Esophagus muscularis mucosa (tissue), 4 donors: ENCODE data around the gene AUTS2. TPM values are rescaled to one million over a fixed set of nuclear protein-coding genes. Genes with fewer than 3 reads are reported as not detected.

Experiments
- DNase-seq: peaks from one replicate; pipeline ENCODE4 v3.0.0-alpha.2; 2017; ENCODE audit errors: extremely low spot score
- H3K27ac ChIP-seq, 4 donors: fragments of 200-600 bp; sonication (generic); replicated peaks in 1 of 4; 1 replicate in 3 of 4; 2 replicates in 1 of 4; pipeline ENCODE4 v1.5.1; 2016 to 2019; ENCODE audit warnings: mild to moderate bottlenecking in 1 of 4
- H3K27me3 ChIP-seq, 4 donors: fragments of 200-600 bp; sonication (generic); one replicate each; pipeline versions ENCODE4 v1.5.1 to v1.6.0; 2016 to 2019
- H3K36me3 ChIP-seq, 4 donors: fragments of 200-600 bp; sonication (generic); one replicate each; pipeline ENCODE4 v1.5.1; 2016 to 2019
- H3K4me1 ChIP-seq, 4 donors: fragments of 200-600 bp; sonication (generic); one replicate each; pipeline ENCODE4 v1.5.1; 2016 to 2019
- H3K4me3 ChIP-seq, 4 donors: fragments of 200-600 bp; sonication (generic); 1 replicate in 2 of 4; 2 replicates in 2 of 4; pipeline ENCODE4 v1.5.1; 2016 to 2019; ENCODE audit warnings: mild to moderate bottlenecking in 4 of 4, moderate library complexity in 1 of 4
- H3K9me3 ChIP-seq, 4 donors: fragments of 200-600 bp; sonication (generic); 1 replicate in 3 of 4; 2 replicates in 1 of 4; pipeline ENCODE4 v1.5.1; 2016 to 2019
- EP300 ChIP-seq: sonication (generic); formaldehyde crosslinking; IDR thresholded peaks from one replicate; pipeline ENCODE4 v1.6.1; 2017; ENCODE audit warnings: antibody characterized with exemption
- POLR2A ChIP-seq: fragments of 450-650 bp; IDR thresholded peaks from one replicate; pipeline ENCODE4 v1.6.1; 2017; ENCODE audit warnings: antibody characterized with exemption, moderate library complexity, mild to moderate bottlenecking, low read depth
- POLR2AphosphoS5 ChIP-seq, 2 donors: sonication (generic); formaldehyde crosslinking; IDR thresholded peaks; one replicate each; pipeline ENCODE4 v1.6.1; 2017; ENCODE audit warnings: antibody characterized with exemption in 2 of 2
- WGBS: methylation state at CpG from one replicate; pipeline ENCODE4 v1.1.5; 2018; 5-methylcytosine and 5-hydroxymethylcytosine counted together
- intact Hi-C: fragments of 100-400 bp; cut with DNase I; formaldehyde crosslinking; loops from one replicate; pipeline ENCODE4 v1.15.1; 2023
- total RNA-seq, 4 donors: library from RNA; depleted of rRNA; stranded (reverse); fragments of >200 nt; gene quantifications; one replicate each; pipeline versions ENCODE4 v1.1.0 to v1.2.1, GENCODE V29; 2016
- TF ChIP-seq, protein P1 (sequence below), 3 experiments: fragments of 200-600 bp in 2 of 3; fragments of 450-650 bp in 1 of 3; sonication (generic) in 2 of 3; IDR thresholded peaks; one replicate each; pipeline ENCODE4 v1.5.1; 2017 to 2019; ENCODE audit warnings: antibody characterized with exemption in 3 of 3, mild to moderate bottlenecking in 2 of 3, moderate library complexity in 1 of 3

Gene AUTS2
- total RNA-seq, 4 donors from 2014 or later = 18.5 to 44.9 (median 34.2) TPM

DNA sequence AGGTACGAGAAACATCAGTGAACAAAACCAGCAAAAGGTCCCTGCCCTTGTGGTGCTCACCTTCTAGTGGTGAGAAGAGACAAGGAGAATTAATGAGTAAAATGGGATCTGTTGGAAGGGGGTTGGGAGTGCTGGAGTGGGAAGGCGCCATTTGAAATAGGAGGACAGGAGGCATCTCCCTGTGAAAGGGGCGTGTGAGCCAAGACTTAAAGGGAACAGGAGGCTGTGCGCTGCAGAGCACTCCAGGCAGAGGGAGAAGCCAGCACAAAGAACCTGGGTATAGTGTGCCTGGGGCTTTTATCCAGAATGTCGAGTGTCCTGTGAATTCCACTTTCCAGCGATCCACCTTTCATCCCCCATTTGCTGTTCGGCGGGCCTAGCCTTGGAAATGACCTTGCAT is 1035.8 kb downstream of the AUTS2 start:
- Histone ChIP-seq H3K9me3 (no peaks in the 10 kb centered on the region), H3K4me1 (peaks cover 0 to 12% (median 5%) of the 10 kb centered on the region in 4 donors), H3K27ac (no peak overlapping the region), H3K36me3 (no peaks in the 10 kb centered on the region), H3K4me3 (no peak overlapping the region), H3K27me3 (no peaks in the 10 kb centered on the region)
- TF ChIP-seq, protein P1, sequence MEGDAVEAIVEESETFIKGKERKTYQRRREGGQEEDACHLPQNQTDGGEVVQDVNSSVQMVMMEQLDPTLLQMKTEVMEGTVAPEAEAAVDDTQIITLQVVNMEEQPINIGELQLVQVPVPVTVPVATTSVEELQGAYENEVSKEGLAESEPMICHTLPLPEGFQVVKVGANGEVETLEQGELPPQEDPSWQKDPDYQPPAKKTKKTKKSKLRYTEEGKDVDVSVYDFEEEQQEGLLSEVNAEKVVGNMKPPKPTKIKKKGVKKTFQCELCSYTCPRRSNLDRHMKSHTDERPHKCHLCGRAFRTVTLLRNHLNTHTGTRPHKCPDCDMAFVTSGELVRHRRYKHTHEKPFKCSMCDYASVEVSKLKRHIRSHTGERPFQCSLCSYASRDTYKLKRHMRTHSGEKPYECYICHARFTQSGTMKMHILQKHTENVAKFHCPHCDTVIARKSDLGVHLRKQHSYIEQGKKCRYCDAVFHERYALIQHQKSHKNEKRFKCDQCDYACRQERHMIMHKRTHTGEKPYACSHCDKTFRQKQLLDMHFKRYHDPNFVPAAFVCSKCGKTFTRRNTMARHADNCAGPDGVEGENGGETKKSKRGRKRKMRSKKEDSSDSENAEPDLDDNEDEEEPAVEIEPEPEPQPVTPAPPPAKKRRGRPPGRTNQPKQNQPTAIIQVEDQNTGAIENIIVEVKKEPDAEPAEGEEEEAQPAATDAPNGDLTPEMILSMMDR (IDR thresholded peaks at IDR 0.05) = no peak
- no peak for TF ChIP-seq EP300
- WGBS = 98% methylated on average over 8 of the region's 8 CpGs
- intact Hi-C loops = no loop called here
- no peak for DNase-seq

DNA sequence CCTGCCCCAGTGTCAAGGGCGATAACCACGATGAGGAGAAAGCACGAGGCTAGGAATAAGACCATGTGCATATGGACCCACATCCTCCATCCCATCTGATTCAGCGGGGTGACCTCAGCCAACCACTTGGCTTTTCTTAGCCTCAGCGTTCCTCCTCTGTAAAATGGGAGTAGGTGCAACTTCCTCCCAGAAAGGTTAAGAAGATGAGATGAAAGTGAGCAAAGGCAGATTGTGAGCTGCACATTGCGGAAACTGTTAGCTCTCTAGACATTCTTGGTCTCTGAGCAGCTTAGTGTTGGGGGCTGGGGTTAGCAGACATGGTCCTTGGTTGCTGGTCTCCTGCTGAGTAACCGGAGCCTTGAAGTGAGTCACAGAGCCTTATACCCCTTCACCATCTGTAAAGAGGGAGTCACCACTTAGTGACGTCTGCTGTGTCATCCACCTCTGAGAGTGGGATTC is 1036.4 kb downstream of the AUTS2 start:
- H3K4me1 ChIP-seq = peaks cover 0 to 12% (median 5%) of the 10 kb centered on the region in 4 donors
- no peak for TF ChIP-seq POLR2A
- TF ChIP-seq EP300 = no peak
- no peak for TF ChIP-seq POLR2AphosphoS5 (IDR thresholded peaks at IDR 0.05)

DNA sequence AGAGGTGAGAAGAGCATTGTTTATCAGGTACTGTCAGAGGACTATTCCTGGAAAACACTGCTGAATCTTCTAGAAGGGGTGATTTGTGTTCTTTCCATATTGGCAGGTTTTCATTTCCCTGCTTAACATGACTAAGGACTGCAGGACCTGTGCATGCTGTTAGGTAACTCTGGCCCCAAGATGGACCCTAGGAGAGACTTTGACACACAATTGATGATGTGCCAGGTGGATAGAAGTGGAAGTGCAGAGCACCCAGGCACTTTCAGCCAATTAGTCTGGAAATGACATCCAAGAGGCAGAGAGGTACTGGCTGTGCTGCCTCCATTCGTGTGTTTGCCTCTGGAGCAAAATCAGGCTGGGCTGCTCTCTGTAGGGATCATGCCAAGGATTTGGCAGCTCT is 1037.4 kb downstream of the AUTS2 start:
- Histone ChIP-seq H3K27me3 (no peaks in the 10 kb centered on the region), H3K4me3 (no peak overlapping the region), H3K27ac (no peak overlapping the region), H3K4me1 (peaks cover 0 to 12% (median 5%) of the 10 kb centered on the region in 4 donors), H3K36me3 (no peaks in the 10 kb centered on the region), H3K9me3 (no peaks in the 10 kb centered on the region)
- TF ChIP-seq, protein P1 (IDR thresholded peaks at IDR 0.05) = no peak
- TF ChIP-seq POLR2A (no peak), POLR2AphosphoS5 (IDR thresholded peaks at IDR 0.05) (no peak), EP300 (no peak)
- no peak for DNase-seq
- 100% methylated on average over 1 of the region's 1 CpG for WGBS
- intact Hi-C loops = no loop called here

More for the DNA sequence above, 1036.4 kb downstream of the AUTS2 start:
- no peak for DNase-seq
- H3K36me3 ChIP-seq = no peaks in the 10 kb centered on the region
- 88% methylated on average over 8 of the region's 8 CpGs for WGBS
- no peak overlapping the region for H3K4me3 ChIP-seq
- no peaks in the 10 kb centered on the region for H3K9me3 ChIP-seq
- H3K27me3 ChIP-seq = no peaks in the 10 kb centered on the region
- H3K27ac ChIP-seq = no peak overlapping the region
- intact Hi-C loops = no loop called here

DNA sequence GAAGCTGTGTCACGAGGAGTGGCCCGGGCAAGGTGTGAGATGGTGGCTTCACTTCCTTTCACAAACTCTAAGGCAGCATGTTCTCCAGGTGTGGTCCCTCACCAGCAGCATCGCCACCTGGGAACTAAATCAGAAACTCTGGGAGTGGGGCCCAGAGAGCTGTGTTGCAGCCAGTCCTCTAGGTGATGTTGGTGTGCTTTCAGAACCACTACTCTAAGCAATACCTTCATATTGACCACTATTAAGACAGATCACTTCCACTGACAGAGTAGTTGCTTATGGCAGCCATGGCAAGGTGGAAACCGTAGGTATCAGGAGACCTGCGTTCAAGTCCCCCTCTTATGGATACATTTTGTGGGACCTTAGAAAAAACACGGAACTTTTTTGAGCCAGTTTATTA is 1037.9 kb downstream of the AUTS2 start:
- 98% methylated on average over 3 of the region's 6 CpGs for WGBS
- Histone ChIP-seq H3K27me3 (no peaks in the 10 kb centered on the region), H3K4me1 (peaks cover 0 to 12% (median 5%) of the 10 kb centered on the region in 4 donors), H3K27ac (no peak overlapping the region), H3K4me3 (no peak overlapping the region), H3K9me3 (no peaks in the 10 kb centered on the region), H3K36me3 (no peaks in the 10 kb centered on the region)
- TF ChIP-seq POLR2A (no peak), POLR2AphosphoS5 (IDR thresholded peaks at IDR 0.05) (no peak), EP300 (no peak)
- TF ChIP-seq, protein P1 (IDR thresholded peaks at IDR 0.05) = no peak
- intact Hi-C loops = no loop called here
- DNase-seq = no peak

DNA sequence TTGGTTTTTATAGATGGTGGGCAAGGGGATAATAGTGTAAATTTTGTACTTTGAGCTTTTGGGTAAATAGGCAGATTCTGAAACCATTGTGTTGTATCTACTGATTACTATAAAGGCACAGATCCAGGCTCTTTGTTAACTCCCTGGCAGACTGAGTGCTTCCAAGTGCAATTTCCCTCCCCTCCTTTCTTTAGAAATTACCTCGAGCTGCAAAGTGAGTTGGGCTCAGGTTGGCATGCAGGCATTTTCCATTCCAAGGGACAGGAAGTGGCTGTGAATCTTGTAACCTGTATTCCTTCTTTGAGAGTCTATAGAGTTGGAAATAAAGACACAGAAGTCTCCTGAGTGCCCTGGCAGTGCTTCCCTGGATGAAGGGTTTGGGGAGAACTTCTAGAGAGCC is 1039.5 kb downstream of the AUTS2 start:
- TF ChIP-seq POLR2A = no peak
- Histone ChIP-seq H3K27me3 (no peaks in the 10 kb centered on the region), H3K36me3 (no peaks in the 10 kb centered on the region), H3K9me3 (no peaks in the 10 kb centered on the region), H3K27ac (no peak overlapping the region), H3K4me1 (peaks cover 0 to 12% (median 5%) of the 10 kb centered on the region in 4 donors), H3K4me3 (no peak overlapping the region)
- intact Hi-C loops = no loop called here
- DNase-seq = no peak
- 63% methylated on average over 1 of the region's 1 CpG for WGBS
